Measurements from ENCODE around the gene C2CD2.

GRCh38 chr21:41913230-41913629, 40.6 kb downstream of the C2CD2 start:
- TF ChIP-seq EZH2 (IDR thresholded peaks at IDR 0.05; ENCODE audit: borderline replicate concordance, insufficient read depth, low read depth, low read length, poor library complexity, severe bottlenecking), result no peak
- no peak for TF ChIP-seq CTCF (IDR thresholded peaks at IDR 0.05)
